HepG2 (cell line): Measurements from ENCODE around the gene ZBTB7B. TPM values are rescaled to one million over a fixed set of nuclear protein-coding genes. Genes with fewer than 3 reads are reported as not detected.
A peak's percentile ranks its signal among the peaks of the same experiment; 100 is the strongest.

Experiments
- GABPB1 ChIP-seq: IDR thresholded peaks from 2 replicates; pipeline ENCODE4 v1.6.1; 2016; ENCODE audit warnings: mild to moderate bottlenecking, missing genetic modification reagents, moderate library complexity, missing compliant biosample characterization
- HES4 ChIP-seq: sonication (generic); formaldehyde crosslinking; IDR thresholded peaks from 2 replicates; pipeline ENCODE4 v1.9.0; 2021; ENCODE audit warnings: mild to moderate bottlenecking, missing genetic modification reagents, borderline replicate concordance
- KDM5A ChIP-seq: fragments of 200-600 bp; sonication (generic); IDR thresholded peaks from 2 replicates; pipeline ENCODE4 v1.7.0; 2018; ENCODE audit warnings: antibody characterized with exemption, mild to moderate bottlenecking, low read length, borderline replicate concordance
- MAF1 ChIP-seq: sonication (generic); formaldehyde crosslinking; IDR thresholded peaks from 2 replicates; pipeline ENCODE4 v1.5.0; 2020; ENCODE audit warnings: missing genetic modification reagents, borderline replicate concordance
- MAFK ChIP-seq, 2 experiments: IDR thresholded peaks in 1 of 2; conservative IDR thresholded peaks in 1 of 2; 2 replicates each; pipeline ENCODE4 v1.6.1; 2011; ENCODE audit warnings: improper control_type of control experiment in 2 of 2, low read length in 2 of 2
- NCOA2 ChIP-seq: sonication (generic); formaldehyde crosslinking; IDR thresholded peaks from 2 replicates; pipeline ENCODE4 v1.8.0; 2022; ENCODE audit warnings: inconsistent platforms
- RCOR2 ChIP-seq: IDR thresholded peaks from 2 replicates; pipeline ENCODE4 v1.6.1; 2016; ENCODE audit warnings: missing biosample characterization, missing genetic modification reagents
- U2AF2 ChIP-seq: fragments of 200-400 bp; formaldehyde crosslinking; IDR thresholded peaks from 2 replicates; pipeline ENCODE4 v1.6.1; 2017; ENCODE audit warnings: low read depth, mild to moderate bottlenecking, low read length
- ZBTB3 ChIP-seq: sonication (generic); formaldehyde crosslinking; IDR thresholded peaks from 2 replicates; pipeline ENCODE4 v1.4.0; 2020; ENCODE audit warnings: low read depth, mild to moderate bottlenecking, moderate library complexity, missing genetic modification reagents, borderline replicate concordance
- ZNF460 ChIP-seq: sonication (generic); formaldehyde crosslinking; IDR thresholded peaks from 2 replicates; pipeline ENCODE4 v1.5.1; 2020; ENCODE audit warnings: missing genetic modification reagents, mild to moderate bottlenecking, borderline replicate concordance
- ZNF652 ChIP-seq: IDR thresholded peaks from 2 replicates; pipeline ENCODE4 v1.6.1; 2016; ENCODE audit warnings: low read depth, borderline replicate concordance
- ZNF709 ChIP-seq: sonication (generic); formaldehyde crosslinking; IDR thresholded peaks from 2 replicates; pipeline ENCODE4 v1.5.0; 2020; ENCODE audit warnings: mild to moderate bottlenecking, missing genetic modification reagents
- polyA plus RNA-seq, 8 experiments: library from polyadenylated mRNA; depleted of rRNA in 3 of 8; stranded (reverse) in 7 of 8; unstranded in 1 of 8; fragments of >200 nt; fragmentation: Illumina TruSeq in 4 of 8; extraction: Trizol in 4 of 8; gene quantifications; 2 replicates each; pipeline versions ENCODE4 v1.2.1 to v1.2.3, GENCODE V29; 2011 to 2016; ENCODE audit warnings: low read depth in 4 of 8, missing spikeins in 1 of 8, mixed read lengths in 1 of 8; ENCODE audit not compliant: insufficient read depth in 1 of 8
- total RNA-seq, 5 experiments: library from RNA; depleted of rRNA; stranded (reverse); fragments of >200 nt; fragmentation: Illumina TruSeq; extraction: Trizol; gene quantifications; 2 replicates each; pipeline ENCODE4 v1.2.3, GENCODE V29; 2016; ENCODE audit warnings: low read depth in 1 of 5
- TF ChIP-seq, protein P1 (sequence below): sonication (generic); formaldehyde crosslinking; IDR thresholded peaks from 2 replicates; pipeline ENCODE4 v1.4.0; 2020; ENCODE audit warnings: missing genetic modification reagents
- TF ChIP-seq, protein P2 (sequence below): IDR thresholded peaks from 2 replicates; pipeline ENCODE4 v1.6.1; 2016
- TF ChIP-seq, protein P3 (sequence below): sonication (generic); formaldehyde crosslinking; IDR thresholded peaks from 2 replicates; pipeline ENCODE4; 2020; ENCODE audit warnings: missing genetic modification reagents, mild to moderate bottlenecking, borderline replicate concordance
- TF ChIP-seq, protein P4 (sequence below): sonication (generic); formaldehyde crosslinking; conservative IDR thresholded peaks from 2 replicates; pipeline ENCODE4 v1.8.0; 2022; ENCODE audit warnings: mild to moderate bottlenecking, moderate library complexity, missing genetic modification reagents

ZBTB7B gene
- total and polyA plus RNA-seq, 2 of the 13 experiments (the other 11 are each of a cell fraction or from before 2014, with no cell fraction given) = 15.5 to 17.5 TPM

GRCh38 chr1:154961207-154962155, 41.1 kb upstream of the ZBTB7B start, which contains the start of gene PYGO2 (continued):
- TF ChIP-seq, protein P1, sequence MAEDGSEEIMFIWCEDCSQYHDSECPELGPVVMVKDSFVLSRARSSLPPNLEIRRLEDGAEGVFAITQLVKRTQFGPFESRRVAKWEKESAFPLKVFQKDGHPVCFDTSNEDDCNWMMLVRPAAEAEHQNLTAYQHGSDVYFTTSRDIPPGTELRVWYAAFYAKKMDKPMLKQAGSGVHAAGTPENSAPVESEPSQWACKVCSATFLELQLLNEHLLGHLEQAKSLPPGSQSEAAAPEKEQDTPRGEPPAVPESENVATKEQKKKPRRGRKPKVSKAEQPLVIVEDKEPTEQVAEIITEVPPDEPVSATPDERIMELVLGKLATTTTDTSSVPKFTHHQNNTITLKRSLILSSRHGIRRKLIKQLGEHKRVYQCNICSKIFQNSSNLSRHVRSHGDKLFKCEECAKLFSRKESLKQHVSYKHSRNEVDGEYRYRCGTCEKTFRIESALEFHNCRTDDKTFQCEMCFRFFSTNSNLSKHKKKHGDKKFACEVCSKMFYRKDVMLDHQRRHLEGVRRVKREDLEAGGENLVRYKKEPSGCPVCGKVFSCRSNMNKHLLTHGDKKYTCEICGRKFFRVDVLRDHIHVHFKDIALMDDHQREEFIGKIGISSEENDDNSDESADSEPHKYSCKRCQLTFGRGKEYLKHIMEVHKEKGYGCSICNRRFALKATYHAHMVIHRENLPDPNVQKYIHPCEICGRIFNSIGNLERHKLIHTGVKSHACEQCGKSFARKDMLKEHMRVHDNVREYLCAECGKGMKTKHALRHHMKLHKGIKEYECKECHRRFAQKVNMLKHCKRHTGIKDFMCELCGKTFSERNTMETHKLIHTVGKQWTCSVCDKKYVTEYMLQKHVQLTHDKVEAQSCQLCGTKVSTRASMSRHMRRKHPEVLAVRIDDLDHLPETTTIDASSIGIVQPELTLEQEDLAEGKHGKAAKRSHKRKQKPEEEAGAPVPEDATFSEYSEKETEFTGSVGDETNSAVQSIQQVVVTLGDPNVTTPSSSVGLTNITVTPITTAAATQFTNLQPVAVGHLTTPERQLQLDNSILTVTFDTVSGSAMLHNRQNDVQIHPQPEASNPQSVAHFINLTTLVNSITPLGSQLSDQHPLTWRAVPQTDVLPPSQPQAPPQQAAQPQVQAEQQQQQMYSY (CRISPR knock-in tag) = peak; percentile 24; the same call in 1 of the 2 replicates
- TF ChIP-seq, protein P2, sequence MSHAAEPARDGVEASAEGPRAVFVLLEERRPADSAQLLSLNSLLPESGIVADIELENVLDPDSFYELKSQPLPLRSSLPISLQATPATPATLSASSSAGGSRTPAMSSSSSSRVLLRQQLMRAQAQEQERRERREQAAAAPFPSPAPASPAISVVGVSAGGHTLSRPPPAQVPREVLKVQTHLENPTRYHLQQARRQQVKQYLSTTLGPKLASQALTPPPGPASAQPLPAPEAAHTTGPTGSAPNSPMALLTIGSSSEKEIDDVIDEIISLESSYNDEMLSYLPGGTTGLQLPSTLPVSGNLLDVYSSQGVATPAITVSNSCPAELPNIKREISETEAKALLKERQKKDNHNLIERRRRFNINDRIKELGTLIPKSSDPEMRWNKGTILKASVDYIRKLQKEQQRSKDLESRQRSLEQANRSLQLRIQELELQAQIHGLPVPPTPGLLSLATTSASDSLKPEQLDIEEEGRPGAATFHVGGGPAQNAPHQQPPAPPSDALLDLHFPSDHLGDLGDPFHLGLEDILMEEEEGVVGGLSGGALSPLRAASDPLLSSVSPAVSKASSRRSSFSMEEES = no peak
- no peak for TF ChIP-seq ZNF652 (CRISPR knock-in tag)
- TF ChIP-seq, protein P3, sequence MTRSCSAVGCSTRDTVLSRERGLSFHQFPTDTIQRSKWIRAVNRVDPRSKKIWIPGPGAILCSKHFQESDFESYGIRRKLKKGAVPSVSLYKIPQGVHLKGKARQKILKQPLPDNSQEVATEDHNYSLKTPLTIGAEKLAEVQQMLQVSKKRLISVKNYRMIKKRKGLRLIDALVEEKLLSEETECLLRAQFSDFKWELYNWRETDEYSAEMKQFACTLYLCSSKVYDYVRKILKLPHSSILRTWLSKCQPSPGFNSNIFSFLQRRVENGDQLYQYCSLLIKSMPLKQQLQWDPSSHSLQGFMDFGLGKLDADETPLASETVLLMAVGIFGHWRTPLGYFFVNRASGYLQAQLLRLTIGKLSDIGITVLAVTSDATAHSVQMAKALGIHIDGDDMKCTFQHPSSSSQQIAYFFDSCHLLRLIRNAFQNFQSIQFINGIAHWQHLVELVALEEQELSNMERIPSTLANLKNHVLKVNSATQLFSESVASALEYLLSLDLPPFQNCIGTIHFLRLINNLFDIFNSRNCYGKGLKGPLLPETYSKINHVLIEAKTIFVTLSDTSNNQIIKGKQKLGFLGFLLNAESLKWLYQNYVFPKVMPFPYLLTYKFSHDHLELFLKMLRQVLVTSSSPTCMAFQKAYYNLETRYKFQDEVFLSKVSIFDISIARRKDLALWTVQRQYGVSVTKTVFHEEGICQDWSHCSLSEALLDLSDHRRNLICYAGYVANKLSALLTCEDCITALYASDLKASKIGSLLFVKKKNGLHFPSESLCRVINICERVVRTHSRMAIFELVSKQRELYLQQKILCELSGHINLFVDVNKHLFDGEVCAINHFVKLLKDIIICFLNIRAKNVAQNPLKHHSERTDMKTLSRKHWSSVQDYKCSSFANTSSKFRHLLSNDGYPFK (CRISPR knock-in tag) = peak; percentile 75
- peak; percentile 96 for TF ChIP-seq GABPB1 (CRISPR knock-in tag)
- TF ChIP-seq MAF1 (CRISPR knock-in tag) = peak; percentile 82; the same call in 1 of the 2 replicates
- TF ChIP-seq MAFK (conservative IDR thresholded peaks at IDR 0.05 in 1 of 2, IDR thresholded peaks at IDR 0.05 in 1 of 2; ENCODE audit: low read length in 2 of 2) = no peak
- no peak; the same call in 1 of the 2 replicates for TF ChIP-seq ZBTB3 (CRISPR knock-in tag)
- no peak for TF ChIP-seq RCOR2 (CRISPR knock-in tag)
- TF ChIP-seq ZNF709 (CRISPR knock-in tag) = no peak; the same call in 1 of the 2 replicates
- peak; percentile 31; the same call in 1 of the 2 replicates for TF ChIP-seq NCOA2 (CRISPR knock-in tag)
- no peak for TF ChIP-seq U2AF2
- TF ChIP-seq KDM5A = peak; percentile 85
- TF ChIP-seq HES4 (CRISPR knock-in tag) = peak; percentile 69; the same call in 1 of the 2 replicates
- TF ChIP-seq, protein P4, sequence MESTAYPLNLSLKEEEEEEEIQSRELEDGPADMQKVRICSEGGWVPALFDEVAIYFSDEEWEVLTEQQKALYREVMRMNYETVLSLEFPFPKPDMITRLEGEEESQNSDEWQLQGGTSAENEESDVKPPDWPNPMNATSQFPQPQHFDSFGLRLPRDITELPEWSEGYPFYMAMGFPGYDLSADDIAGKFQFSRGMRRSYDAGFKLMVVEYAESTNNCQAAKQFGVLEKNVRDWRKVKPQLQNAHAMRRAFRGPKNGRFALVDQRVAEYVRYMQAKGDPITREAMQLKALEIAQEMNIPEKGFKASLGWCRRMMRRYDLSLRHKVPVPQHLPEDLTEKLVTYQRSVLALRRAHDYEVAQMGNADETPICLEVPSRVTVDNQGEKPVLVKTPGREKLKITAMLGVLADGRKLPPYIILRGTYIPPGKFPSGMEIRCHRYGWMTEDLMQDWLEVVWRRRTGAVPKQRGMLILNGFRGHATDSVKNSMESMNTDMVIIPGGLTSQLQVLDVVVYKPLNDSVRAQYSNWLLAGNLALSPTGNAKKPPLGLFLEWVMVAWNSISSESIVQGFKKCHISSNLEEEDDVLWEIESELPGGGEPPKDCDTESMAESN (CRISPR knock-in tag) = peak; percentile 79
- TF ChIP-seq ZNF460 (CRISPR knock-in tag) = no peak; the same call in 1 of the 2 replicates
